Body of pancreas (tissue), 4 donors: ENCODE data around the gene OR2A42. TPM values are rescaled to one million over a fixed set of nuclear protein-coding genes. Genes with fewer than 3 reads are reported as not detected.
"Not testable (repeated sequence)": the region's sequence is repeated elsewhere in the genome, so short reads cannot be mapped to it uniquely, and the experiment has no call there.

Experiments used
- ATAC-seq: fragments of 150-250 bp; one replicate; pipeline ENCODE4 v1.9.1; 2016
- DNase-seq, 4 donors: peaks; one replicate each; pipeline ENCODE4 v3.0.0-alpha.2; 2019
- H3K27ac ChIP-seq, 4 donors: fragments of 200-600 bp; sonication (generic); 1 replicate in 3 of 4; 2 replicates in 1 of 4; pipeline versions ENCODE4 v1.5.1 to v1.6.1; 2016 to 2019; ENCODE audit warnings: mild to moderate bottlenecking in 1 of 4, mixed read lengths in 1 of 4, moderate library complexity in 1 of 4
- H3K27me3 ChIP-seq, 2 donors: fragments of 200-600 bp; sonication (generic); one replicate each; pipeline ENCODE4 v1.6.0; 2016; ENCODE audit warnings: mild to moderate bottlenecking in 1 of 2
- H3K36me3 ChIP-seq, 2 donors: fragments of 200-600 bp; sonication (generic); replicated peaks in 1 of 2; 2 replicates each; pipeline ENCODE4 v1.5.1; 2016; ENCODE audit warnings: low read depth in 2 of 2; ENCODE audit not compliant: insufficient read depth in 1 of 2
- H3K4me1 ChIP-seq: fragments of 200-600 bp; sonication (generic); one replicate; pipeline ENCODE4 v1.6.0; 2016
- H3K4me3 ChIP-seq, 2 donors: fragments of 200-600 bp; sonication (generic); 1 replicate in 1 of 2; 2 replicates in 1 of 2; pipeline ENCODE4 v1.5.1; 2016 to 2019
- H3K9me3 ChIP-seq, 3 donors: fragments of 200-600 bp; sonication (generic); 1 replicate in 2 of 3; 2 replicates in 1 of 3; pipeline ENCODE4 v1.5.1; 2016
- CTCF ChIP-seq, 7 experiments: fragments of 450-650 bp in 4 of 7; fragments of 200-600 bp in 3 of 7; sonication (generic) in 3 of 7; IDR thresholded peaks; one replicate each; pipeline ENCODE4 v1.5.1; 2016 to 2019; ENCODE audit warnings: antibody characterized with exemption in 7 of 7
- WGBS, 2 donors: methylation state at CpG; one replicate each; pipeline ENCODE4 v1.1.5; 2017; 5-methylcytosine and 5-hydroxymethylcytosine counted together
- intact Hi-C: fragments of 100-400 bp; cut with DNase I; formaldehyde crosslinking; loops from one replicate; pipeline ENCODE4 v1.15.1; 2023
- total RNA-seq, 2 donors: library from RNA; depleted of rRNA; stranded (reverse); fragments of >200 nt; gene quantifications; one replicate each; pipeline ENCODE4 v1.1.0, GENCODE V29; 2016

The OR2A42 gene
- total RNA-seq, 2 donors from 2014 or later, result not detected

GRCh38 chr7:144193782-144194181, 45.6 kb downstream of the OR2A42 start:
- intact Hi-C loops, H3K27me3 ChIP-seq, H3K27ac ChIP-seq, H3K4me1 ChIP-seq, H3K36me3 ChIP-seq, DNase-seq, ATAC-seq, H3K9me3 ChIP-seq, H3K4me3 ChIP-seq: not testable (repeated sequence)
- WGBS, 2 donors, result no CpG with 5 or more reads among the region's 11 CpGs

GRCh38 chr7:144188578-144189171, 50.7 kb downstream of the OR2A42 start:
- H3K27me3 ChIP-seq, H3K9me3 ChIP-seq, ATAC-seq, DNase-seq, H3K27ac ChIP-seq, H3K4me1 ChIP-seq, H3K36me3 ChIP-seq, intact Hi-C loops, H3K4me3 ChIP-seq: not testable (repeated sequence)
- WGBS, 2 donors, result no CpG with 5 or more reads among the region's 3 CpGs

- H3K4me1 ChIP-seq, H3K36me3 ChIP-seq, ATAC-seq, DNase-seq, H3K4me3 ChIP-seq, H3K27ac ChIP-seq, H3K9me3 ChIP-seq, H3K27me3 ChIP-seq, intact Hi-C loops: not testable (repeated sequence)
- no CpG with 5 or more reads among the region's 5 CpGs for WGBS, 2 donors
Measured at GRCh38 chr7:144187848-144188247, 51.6 kb downstream of the OR2A42 start.

GRCh38 chr7:144183166-144183565, 56.2 kb downstream of the OR2A42 start, which contains the start of gene CTAGE4:
Gene CTAGE4 (plus strand): TSS chr7:144183466. CDS start chr7:144183504, 38 bp downstream.
- intact Hi-C loops, H3K27me3 ChIP-seq, ATAC-seq, DNase-seq, H3K4me1 ChIP-seq, H3K9me3 ChIP-seq, H3K4me3 ChIP-seq, H3K36me3 ChIP-seq, H3K27ac ChIP-seq: not testable (repeated sequence)
- no CpG with 5 or more reads among the region's 19 CpGs for WGBS, 2 donors

- intact Hi-C loops, H3K27me3 ChIP-seq, H3K27ac ChIP-seq, ATAC-seq, H3K4me1 ChIP-seq, H3K36me3 ChIP-seq, H3K9me3 ChIP-seq, H3K4me3 ChIP-seq, DNase-seq: not testable (repeated sequence)
- WGBS, 2 donors, result no CpG with 5 or more reads among the region's 2 CpGs
Measured at GRCh38 chr7:144179165-144179479, 60.3 kb downstream of the OR2A42 start.

- H3K36me3 ChIP-seq, H3K4me3 ChIP-seq, intact Hi-C loops, H3K4me1 ChIP-seq, H3K27ac ChIP-seq, H3K9me3 ChIP-seq, H3K27me3 ChIP-seq: not testable (repeated sequence)
- DNase-seq (peak in 3 of 4 donors; percentile 26 to 33 (median 30)), ATAC-seq (peak; percentile 64)
- WGBS, 2 donors, result 0 to 40% methylated on average over 3 to 6 of the region's 10 CpGs
- peak in 6 of 7 experiments; percentile 29 to 70 (median 57) for TF ChIP-seq CTCF (IDR thresholded peaks at IDR 0.05)
Measured at GRCh38 chr7:144178380-144179164, 60.8 kb downstream of the OR2A42 start.

Other genes starting within 250 kb of the OR2A42 start
- not detected for gene OR6B1, start 239.3 kb downstream of the OR2A42 start, total RNA-seq
- not detected for gene OR2A5, start 190.7 kb downstream of the OR2A42 start, total RNA-seq
- gene OR2A25, start 169.8 kb downstream of the OR2A42 start, total RNA-seq, result not detected
- gene OR2A12, start 153.3 kb downstream of the OR2A42 start, total RNA-seq, result not detected
- gene OR2A2, start 130.0 kb downstream of the OR2A42 start, total RNA-seq, result not detected
- gene OR2A14, start 116.4 kb downstream of the OR2A42 start, total RNA-seq, result not detected
- 10 to 100 TPM in 1 of 2 donors, 1 to 10 TPM in 1; 6.5 to 19.1 TPM for gene CTAGE4, start 56.1 kb downstream of the OR2A42 start, total RNA-seq
- 1 to 10 TPM; 5.3 to 5.4 TPM for gene ARHGEF35, start 43.8 kb downstream of the OR2A42 start, total RNA-seq
- 10 to 100 TPM in 1 of 2 donors, 1 to 10 TPM in 1; 4.9 to 14.5 TPM for gene OR2A7, start 25.2 kb upstream of the OR2A42 start, total RNA-seq
- gene CTAGE8, start 29.7 kb upstream of the OR2A42 start, total RNA-seq, result 1 to 10 TPM in 1 of 2 donors, not detected in 1; 3.4 TPM
- gene OR2A1, start 72.8 kb upstream of the OR2A42 start, total RNA-seq, result not detected
- gene ARHGEF5, start 115.8 kb upstream of the OR2A42 start, total RNA-seq, result 10 to 100 TPM; 19.1 to 23.1 TPM
- gene NOBOX, start 164.1 kb upstream of the OR2A42 start, total RNA-seq, result not detected